H1 (cell line): ENCODE measurements around the gene EPX. TPM values are rescaled to one million over a fixed set of nuclear protein-coding genes. Genes with fewer than 3 reads are reported as not detected.

Experiments used
- SAP30 ChIP-seq: fragments of 300-600 bp; sonication (generic); IDR thresholded peaks from 2 replicates; pipeline ENCODE4 v1.7.1; 2012; ENCODE audit warnings: low read length, moderate library complexity, mild to moderate bottlenecking, inconsistent platforms; ENCODE audit not compliant: insufficient read depth, insufficient replicate concordance
- SIRT6 ChIP-seq: IDR thresholded peaks from one replicate; pipeline ENCODE4 v1.7.1; 2012; ENCODE audit warnings: low read length, inconsistent platforms
- SP1 ChIP-seq: IDR thresholded peaks from 2 replicates; pipeline ENCODE4 v1.6.1; 2011; ENCODE audit warnings: low read depth, low read length
- TBP ChIP-seq: IDR thresholded peaks from 2 replicates; pipeline ENCODE4 v1.6.1; 2011; ENCODE audit warnings: low read depth, low read length, improper control_type of control experiment
- polyA plus RNA-seq, 7 experiments: library from polyadenylated mRNA; depleted of rRNA in 3 of 7; stranded (reverse) in 5 of 7; unstranded in 2 of 7; fragments of >200 nt in 5 of 7; fragments of 200-250 nt in 2 of 7; gene quantifications; 1 replicate in 5 of 7; 2 replicates in 1 of 7; 4 replicates in 1 of 7; pipeline versions ENCODE4 v1.2.1 to v1.2.3, GENCODE V29; 2011 to 2013; ENCODE audit warnings: missing spikeins in 2 of 7, mixed read lengths in 2 of 7
- total RNA-seq: library from RNA; stranded (reverse); fragmentation: NEBNext Ultra II Directional; extraction: Animal tissue kit (Norgen Biotek cat#: 25700); gene quantifications from 2 replicates; pipeline ENCODE4 v1.2.1, GENCODE V29; 2021

Gene EPX
- total and polyA plus RNA-seq, 2 of the 8 experiments (the other 6 are each of a cell fraction or from before 2014, with no cell fraction given) = not detected

DNA sequence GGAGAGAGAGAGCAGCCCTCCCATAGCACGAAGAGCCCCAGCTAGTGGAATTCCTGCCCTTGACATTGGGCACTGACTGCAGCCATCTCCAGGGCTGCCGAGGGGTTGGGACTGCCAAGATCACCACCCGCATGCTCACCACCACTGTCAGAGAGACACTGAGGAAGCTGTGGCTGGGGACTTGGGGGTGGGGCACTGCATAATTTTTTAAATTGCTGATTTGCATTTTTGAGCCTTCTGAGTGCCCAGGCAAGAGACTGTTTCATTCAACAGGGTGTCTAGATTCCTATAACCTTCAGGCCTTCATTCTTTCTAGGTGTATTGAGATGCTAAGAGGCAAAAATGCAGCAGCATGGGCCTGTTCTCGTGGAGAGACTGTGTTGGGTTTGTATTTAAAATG, 9.0 kb upstream of the EPX start (continued):
- TF ChIP-seq SP1 = no peak
- TF ChIP-seq SAP30 = no peak
- no peak for TF ChIP-seq SIRT6
- no peak for TF ChIP-seq TBP
